HepG2 (cell line): ENCODE results near the gene CEP83. TPM values are rescaled to one million over a fixed set of nuclear protein-coding genes. Genes with fewer than 3 reads are reported as not detected.

Source experiments
- ATAC-seq: fragments of 200-7000 bp; cut with Tn5 transposase; 3 replicates; pipeline ENCODE4 v1.9.1; 2020; ENCODE audit warnings: mild to moderate bottlenecking, moderate library complexity
- BruUV-seq: library from RNA; stranded (reverse); fragments of 400-500 nt; replicated peaks from 2 replicates; lab custom pipeline; 2021; lab: Mats Ljungman, UMichigan
- CTCF ChIA-PET: fragments of 300-600 bp; formaldehyde crosslinking; extraction: SDS; loops from one replicate; lab custom pipeline; 2021; ENCODE audit warnings: low total read pairs, inconsistent platforms, low intra/inter-chr PET ratio; lab: Yijun Ruan, JAX
- POLR2A ChIA-PET: fragments of 350-600 bp; sonication (Branson Sonifier 250); formaldehyde crosslinking; loops from one replicate; lab custom pipeline; 2020; ENCODE audit warnings: antibody characterized with exemption, inconsistent platforms; lab: Yijun Ruan, JAX
- DNase-seq: peaks from one replicate; pipeline ENCODE4 v3.0.0-alpha.2; 2015; ENCODE audit warnings: low spot score
- FAIRE-seq: peaks from 3 replicates; lab custom pipeline; 2011; peaks lifted over from hg19 to GRCh38; lab: Jason Lieb, UNC
- H2AFZ ChIP-seq: one replicate; pipeline ENCODE4 v1.6.1; 2011; ENCODE audit warnings: low read length, inconsistent platforms
- H3K27ac ChIP-seq: fragments of 300-600 bp; 3 replicates; pipeline ENCODE4 v1.8.0; 2011; ENCODE audit warnings: mixed run types, mild to moderate bottlenecking, mixed read lengths, low read length, inconsistent platforms; ENCODE audit not compliant: insufficient read depth; ENCODE audit errors: extremely low read length
- H3K27me3 ChIP-seq, 2 experiments: fragments of 200-600 bp in 1 of 2; 2 replicates in 1 of 2; 3 replicates in 1 of 2; pipeline versions ENCODE4 v1.6.0 to v1.8.0; 2011; ENCODE audit warnings: low read length in 2 of 2, mild to moderate bottlenecking in 2 of 2, moderate library complexity in 2 of 2, inconsistent platforms in 1 of 2; ENCODE audit not compliant: insufficient read depth in 2 of 2, control insufficient read depth in 1 of 2
- H3K36me3 ChIP-seq, 2 experiments: fragments of 200-600 bp in 1 of 2; replicated peaks in 1 of 2; 2 replicates in 1 of 2; 3 replicates in 1 of 2; pipeline versions ENCODE4 v1.5.1 to v1.8.0; 2011; ENCODE audit warnings: low read length in 2 of 2, inconsistent platforms in 1 of 2; ENCODE audit not compliant: insufficient read depth in 2 of 2, control insufficient read depth in 1 of 2
- H3K4me1 ChIP-seq: 2 replicates; pipeline ENCODE4 v1.5.1; 2012; ENCODE audit warnings: low read length, inconsistent platforms; ENCODE audit not compliant: insufficient read depth
- H3K4me2 ChIP-seq: 2 replicates; pipeline ENCODE4 v1.6.0; 2011; ENCODE audit warnings: low read depth, low read length, inconsistent platforms
- H3K4me3 ChIP-seq, 3 experiments: fragments of 200-600 bp in 1 of 3; sonication (generic), shearing (Covaris generic) in 1 of 3; replicated peaks in 1 of 3; 2 replicates each; pipeline ENCODE4 v1.5.1; 2011 to 2016; ENCODE audit warnings: low read length in 3 of 3, inconsistent platforms in 2 of 3, low read depth in 2 of 3, mild to moderate bottlenecking in 2 of 3, control low read depth in 1 of 3, mixed read lengths in 1 of 3; ENCODE audit not compliant: insufficient read depth in 1 of 3
- H3K79me2 ChIP-seq: one replicate; pipeline ENCODE4 v1.6.1; 2011; ENCODE audit warnings: low read length, inconsistent platforms; ENCODE audit not compliant: insufficient read depth
- H3K9ac ChIP-seq: 2 replicates; pipeline ENCODE4 v1.6.0; 2011; ENCODE audit warnings: mild to moderate bottlenecking, low read depth, low read length, inconsistent platforms; ENCODE audit not compliant: insufficient read depth
- H3K9me3 ChIP-seq: 2 replicates; pipeline ENCODE4 v1.5.1; 2012; ENCODE audit warnings: mild to moderate bottlenecking, low read length
- H4K20me1 ChIP-seq: 2 replicates; pipeline ENCODE4 v1.6.0; 2011; ENCODE audit warnings: inconsistent platforms, mild to moderate bottlenecking, low read length, moderate library complexity; ENCODE audit not compliant: insufficient read depth
- ATRX ChIP-seq: sonication (generic); formaldehyde crosslinking; IDR thresholded peaks from 2 replicates; pipeline ENCODE4 v1.4.0; 2020; ENCODE audit warnings: missing genetic modification reagents, borderline replicate concordance
- CEBPG ChIP-seq: IDR thresholded peaks from 2 replicates; pipeline ENCODE4 v1.6.1; 2016
- GATAD2A ChIP-seq: IDR thresholded peaks from 2 replicates; pipeline ENCODE4 v1.6.1; 2016
- HNF4A ChIP-seq: sonication (generic); formaldehyde crosslinking; IDR thresholded peaks from 2 replicates; pipeline ENCODE4 v1.4.0; 2020; ENCODE audit warnings: missing genetic modification reagents
- JUN ChIP-seq: sonication (generic); formaldehyde crosslinking; IDR thresholded peaks from 2 replicates; pipeline ENCODE4 v1.4.0; 2020; ENCODE audit warnings: mild to moderate bottlenecking, missing genetic modification reagents
- KAT7 ChIP-seq: IDR thresholded peaks from 2 replicates; pipeline ENCODE4 v1.6.1; 2018; ENCODE audit warnings: borderline replicate concordance, missing compliant biosample characterization
- KLF12 ChIP-seq: sonication (generic); formaldehyde crosslinking; IDR thresholded peaks from 2 replicates; pipeline ENCODE4 v1.4.0; 2020; ENCODE audit warnings: missing genetic modification reagents, borderline replicate concordance
- MAFF ChIP-seq: IDR thresholded peaks from 2 replicates; pipeline ENCODE4 v1.6.1; 2011; ENCODE audit warnings: low read depth, low read length, improper control_type of control experiment
- NCOA2 ChIP-seq: sonication (generic); formaldehyde crosslinking; IDR thresholded peaks from 2 replicates; pipeline ENCODE4 v1.8.0; 2022; ENCODE audit warnings: inconsistent platforms
- NRL ChIP-seq: sonication (generic); formaldehyde crosslinking; IDR thresholded peaks from 2 replicates; pipeline ENCODE4 v1.5.0; 2020; ENCODE audit warnings: missing genetic modification reagents, mild to moderate bottlenecking, moderate library complexity, borderline replicate concordance
- ZFP36 ChIP-seq: fragments of 150-350 bp; IDR thresholded peaks from 2 replicates; pipeline ENCODE4 v1.6.1; 2018; ENCODE audit warnings: borderline replicate concordance, low read length, low read depth; ENCODE audit not compliant: partially characterized antibody
- ZMYM3 ChIP-seq: sonication (generic); formaldehyde crosslinking; IDR thresholded peaks from 2 replicates; pipeline ENCODE4 v1.5.1; 2020; ENCODE audit warnings: mild to moderate bottlenecking, missing genetic modification reagents
- WGBS: methylation state at CpG from one replicate; pipeline ENCODE4 v1.1.6; 2017; ENCODE audit warnings: low lambda C conversion rate; 5-methylcytosine and 5-hydroxymethylcytosine counted together
- in situ Hi-C: cut with HindIII; loops from 2 replicates; pipeline ENCODE4 v1.10.0; 2017; ENCODE audit warnings: low pct_unique_long_range_greater_than_20kb; ENCODE audit not compliant: extremely low pct_ligation_motif_present
- intact Hi-C: fragments of 100-400 bp; cut with micrococcal nuclease; formaldehyde crosslinking; loops from one replicate; pipeline ENCODE4 v1.10.0; 2022; ENCODE audit not compliant: unreplicated experiment
- polyA plus RNA-seq, 8 experiments: library from polyadenylated mRNA; depleted of rRNA in 3 of 8; stranded (reverse) in 7 of 8; unstranded in 1 of 8; fragments of >200 nt; fragmentation: Illumina TruSeq in 4 of 8; extraction: Trizol in 4 of 8; gene quantifications; 2 replicates each; pipeline versions ENCODE4 v1.2.1 to v1.2.3, GENCODE V29; 2011 to 2016; ENCODE audit warnings: low read depth in 4 of 8, missing spikeins in 1 of 8, mixed read lengths in 1 of 8; ENCODE audit not compliant: insufficient read depth in 1 of 8
- total RNA-seq, 5 experiments: library from RNA; depleted of rRNA; stranded (reverse); fragments of >200 nt; fragmentation: Illumina TruSeq; extraction: Trizol; gene quantifications; 2 replicates each; pipeline ENCODE4 v1.2.3, GENCODE V29; 2016; ENCODE audit warnings: low read depth in 1 of 5
- TF ChIP-seq, protein P1 (sequence below): sonication (generic); formaldehyde crosslinking; conservative IDR thresholded peaks from 2 replicates; pipeline ENCODE4 v1.8.0; 2022; ENCODE audit warnings: mild to moderate bottlenecking, moderate library complexity, missing genetic modification reagents
- TF ChIP-seq, protein P2 (sequence below): sonication (generic); formaldehyde crosslinking; IDR thresholded peaks from 2 replicates; pipeline ENCODE4 v1.4.0; 2020; ENCODE audit warnings: missing genetic modification reagents

The CEP83 gene
- total and polyA plus RNA-seq, 2 of the 13 experiments (the other 11 are each of a cell fraction or from before 2014, with no cell fraction given) = 6.2 to 19.2 TPM

DNA sequence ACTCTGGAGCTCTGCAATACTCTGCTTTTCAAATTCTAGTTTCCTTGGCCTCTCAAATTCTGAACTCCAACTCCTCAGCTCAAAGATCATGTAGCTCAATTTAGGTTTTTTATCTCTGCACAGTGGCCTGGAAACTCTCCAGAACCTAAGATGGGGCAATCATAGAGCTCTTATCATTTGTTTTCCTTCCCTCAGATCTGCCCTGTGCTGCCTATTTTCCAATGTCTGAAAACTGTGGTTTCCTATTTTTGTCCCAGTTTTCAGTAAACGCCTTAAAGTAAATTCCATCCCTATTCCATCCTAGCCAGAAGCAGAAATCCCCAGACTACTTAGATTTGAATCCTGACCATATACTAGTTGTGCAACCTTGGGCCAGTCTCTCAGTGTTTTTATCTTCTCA lies 73.2 kb downstream of the CEP83 start:
- no peak overlapping the region for H3K9ac ChIP-seq
- no peaks in the 10 kb centered on the region for H3K27me3 ChIP-seq
- ChIA-PET CTCF (no interaction called here), POLR2A (no interaction called here)
- no peak overlapping the region for H3K4me3 ChIP-seq
- in situ Hi-C loops = no loop called here
- H2AFZ ChIP-seq = no peak overlapping the region
- TF ChIP-seq NRL (CRISPR knock-in tag) (no peak), HNF4A (CRISPR knock-in tag) (peak; percentile 55), NCOA2 (CRISPR knock-in tag) (0 out of 2 replicates have a peak, but pooled peaks have one; percentile 26), ZMYM3 (CRISPR knock-in tag) (no peak), GATAD2A (CRISPR knock-in tag) (0 out of 2 replicates have a peak, but pooled peaks have one; percentile 14), CEBPG (peak; percentile 34; the same call in 1 of the 2 replicates)
- DNase-seq (peak; percentile 47), ATAC-seq (peak; percentile 50; the same call in 2 of the 3 replicates), FAIRE-seq (no peak)
- no peak overlapping the region for H3K27ac ChIP-seq
- H3K9me3 ChIP-seq = peaks cover 14% of the 10 kb centered on the region
- no peak overlapping the region for H3K4me2 ChIP-seq
- no peaks in the 10 kb centered on the region for H4K20me1 ChIP-seq
- peaks cover 33% of the 10 kb centered on the region for H3K4me1 ChIP-seq
- BruUV-seq = no TSS peak
- no peaks in the 10 kb centered on the region for H3K79me2 ChIP-seq
- intact Hi-C loops = loop anchor here (5.0 kb wide), 1 partner anchor 234 kb away; no protein-coding TSS in a partner anchor
- peaks cover 0 to 7% of the 10 kb centered on the region in 2 experiments; a peak in 1 of 5 replicates for H3K36me3 ChIP-seq
- 37% methylated on average over 1 of the region's 1 CpG for WGBS

DNA sequence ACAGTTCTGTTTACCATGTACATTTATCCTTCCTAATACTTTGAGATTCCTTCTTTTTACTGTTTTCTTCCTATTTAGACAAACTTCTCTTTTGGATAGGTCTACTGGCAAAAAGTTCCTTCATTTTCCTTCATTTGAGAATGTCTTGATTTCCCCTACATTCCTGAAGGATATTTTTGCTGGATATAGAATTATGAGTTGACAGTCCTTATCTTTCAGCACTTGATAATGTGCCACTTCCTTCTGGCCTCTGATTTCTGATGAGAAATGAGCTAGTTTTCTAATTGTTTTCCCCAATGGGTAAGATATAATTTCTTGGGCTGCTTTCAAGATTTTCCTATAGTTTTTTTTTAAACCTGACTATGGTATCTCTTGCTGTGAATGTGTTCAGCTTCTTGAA lies 75.6 kb downstream of the CEP83 start:
- H3K27ac ChIP-seq = no peak overlapping the region
- H3K79me2 ChIP-seq = no peaks in the 10 kb centered on the region
- peaks cover 39% of the 10 kb centered on the region for H3K4me1 ChIP-seq
- H3K9ac ChIP-seq = no peak overlapping the region
- FAIRE-seq (no peak), DNase-seq (no peak), ATAC-seq (no peak)
- intact Hi-C loops (no loop called here), in situ Hi-C loops (no loop called here)
- H4K20me1 ChIP-seq = no peaks in the 10 kb centered on the region
- H3K27me3 ChIP-seq = no peaks in the 10 kb centered on the region
- no peak overlapping the region for H3K4me2 ChIP-seq
- H2AFZ ChIP-seq = no peak overlapping the region
- CTCF ChIA-PET = no interaction called here
- peaks cover 0 to 7% of the 10 kb centered on the region in 2 experiments; a peak in 1 of 5 replicates for H3K36me3 ChIP-seq
- POLR2A ChIA-PET = no interaction called here
- BruUV-seq = no TSS peak
- no peak overlapping the region for H3K4me3 ChIP-seq
- peaks cover 14% of the 10 kb centered on the region for H3K9me3 ChIP-seq
- TF ChIP-seq JUN (CRISPR knock-in tag) = no peak
- TF ChIP-seq MAFF = no peak
- no peak for TF ChIP-seq ZFP36
- no peak for TF ChIP-seq ATRX (CRISPR knock-in tag)
- TF ChIP-seq, protein P1, sequence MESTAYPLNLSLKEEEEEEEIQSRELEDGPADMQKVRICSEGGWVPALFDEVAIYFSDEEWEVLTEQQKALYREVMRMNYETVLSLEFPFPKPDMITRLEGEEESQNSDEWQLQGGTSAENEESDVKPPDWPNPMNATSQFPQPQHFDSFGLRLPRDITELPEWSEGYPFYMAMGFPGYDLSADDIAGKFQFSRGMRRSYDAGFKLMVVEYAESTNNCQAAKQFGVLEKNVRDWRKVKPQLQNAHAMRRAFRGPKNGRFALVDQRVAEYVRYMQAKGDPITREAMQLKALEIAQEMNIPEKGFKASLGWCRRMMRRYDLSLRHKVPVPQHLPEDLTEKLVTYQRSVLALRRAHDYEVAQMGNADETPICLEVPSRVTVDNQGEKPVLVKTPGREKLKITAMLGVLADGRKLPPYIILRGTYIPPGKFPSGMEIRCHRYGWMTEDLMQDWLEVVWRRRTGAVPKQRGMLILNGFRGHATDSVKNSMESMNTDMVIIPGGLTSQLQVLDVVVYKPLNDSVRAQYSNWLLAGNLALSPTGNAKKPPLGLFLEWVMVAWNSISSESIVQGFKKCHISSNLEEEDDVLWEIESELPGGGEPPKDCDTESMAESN = no peak
- no peak for TF ChIP-seq KLF12 (CRISPR knock-in tag)
- no peak for TF ChIP-seq KAT7 (CRISPR knock-in tag)
- TF ChIP-seq, protein P2, sequence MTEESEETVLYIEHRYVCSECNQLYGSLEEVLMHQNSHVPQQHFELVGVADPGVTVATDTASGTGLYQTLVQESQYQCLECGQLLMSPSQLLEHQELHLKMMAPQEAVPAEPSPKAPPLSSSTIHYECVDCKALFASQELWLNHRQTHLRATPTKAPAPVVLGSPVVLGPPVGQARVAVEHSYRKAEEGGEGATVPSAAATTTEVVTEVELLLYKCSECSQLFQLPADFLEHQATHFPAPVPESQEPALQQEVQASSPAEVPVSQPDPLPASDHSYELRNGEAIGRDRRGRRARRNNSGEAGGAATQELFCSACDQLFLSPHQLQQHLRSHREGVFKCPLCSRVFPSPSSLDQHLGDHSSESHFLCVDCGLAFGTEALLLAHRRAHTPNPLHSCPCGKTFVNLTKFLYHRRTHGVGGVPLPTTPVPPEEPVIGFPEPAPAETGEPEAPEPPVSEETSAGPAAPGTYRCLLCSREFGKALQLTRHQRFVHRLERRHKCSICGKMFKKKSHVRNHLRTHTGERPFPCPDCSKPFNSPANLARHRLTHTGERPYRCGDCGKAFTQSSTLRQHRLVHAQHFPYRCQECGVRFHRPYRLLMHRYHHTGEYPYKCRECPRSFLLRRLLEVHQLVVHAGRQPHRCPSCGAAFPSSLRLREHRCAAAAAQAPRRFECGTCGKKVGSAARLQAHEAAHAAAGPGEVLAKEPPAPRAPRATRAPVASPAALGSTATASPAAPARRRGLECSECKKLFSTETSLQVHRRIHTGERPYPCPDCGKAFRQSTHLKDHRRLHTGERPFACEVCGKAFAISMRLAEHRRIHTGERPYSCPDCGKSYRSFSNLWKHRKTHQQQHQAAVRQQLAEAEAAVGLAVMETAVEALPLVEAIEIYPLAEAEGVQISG = no peak
